Measurements from ENCODE around the gene PPP1R18.

Gene PPP1R18

DNA sequence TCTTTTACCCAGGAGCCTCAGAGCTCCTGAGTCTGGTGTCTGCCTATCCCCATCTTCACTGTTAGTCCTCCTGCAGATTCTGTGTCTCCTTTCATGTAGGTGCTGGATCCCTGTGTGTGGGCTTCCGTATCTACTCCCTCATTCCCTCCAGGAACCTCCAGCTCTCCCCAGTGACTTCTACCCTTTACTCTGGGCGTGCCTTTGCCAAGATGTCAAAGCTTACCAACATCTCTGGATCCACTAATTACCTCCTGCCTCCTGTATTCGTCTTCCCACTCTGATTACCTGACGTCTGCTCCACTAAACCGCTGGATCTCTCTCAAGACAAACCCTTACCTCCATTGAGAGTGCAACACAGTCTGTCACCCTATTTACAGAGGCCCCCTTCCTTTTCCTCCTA lies 41.7 kb downstream of the PPP1R18 start:
- DNase-seq (ENCODE audit: low read depth): no peak
- TF ChIP-seq POLR2A (IDR thresholded peaks at IDR 0.05; ENCODE audit: extremely low read depth, insufficient read length): no peak
- TF ChIP-seq, protein P1, sequence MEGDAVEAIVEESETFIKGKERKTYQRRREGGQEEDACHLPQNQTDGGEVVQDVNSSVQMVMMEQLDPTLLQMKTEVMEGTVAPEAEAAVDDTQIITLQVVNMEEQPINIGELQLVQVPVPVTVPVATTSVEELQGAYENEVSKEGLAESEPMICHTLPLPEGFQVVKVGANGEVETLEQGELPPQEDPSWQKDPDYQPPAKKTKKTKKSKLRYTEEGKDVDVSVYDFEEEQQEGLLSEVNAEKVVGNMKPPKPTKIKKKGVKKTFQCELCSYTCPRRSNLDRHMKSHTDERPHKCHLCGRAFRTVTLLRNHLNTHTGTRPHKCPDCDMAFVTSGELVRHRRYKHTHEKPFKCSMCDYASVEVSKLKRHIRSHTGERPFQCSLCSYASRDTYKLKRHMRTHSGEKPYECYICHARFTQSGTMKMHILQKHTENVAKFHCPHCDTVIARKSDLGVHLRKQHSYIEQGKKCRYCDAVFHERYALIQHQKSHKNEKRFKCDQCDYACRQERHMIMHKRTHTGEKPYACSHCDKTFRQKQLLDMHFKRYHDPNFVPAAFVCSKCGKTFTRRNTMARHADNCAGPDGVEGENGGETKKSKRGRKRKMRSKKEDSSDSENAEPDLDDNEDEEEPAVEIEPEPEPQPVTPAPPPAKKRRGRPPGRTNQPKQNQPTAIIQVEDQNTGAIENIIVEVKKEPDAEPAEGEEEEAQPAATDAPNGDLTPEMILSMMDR (IDR thresholded peaks at IDR 0.05; ENCODE audit: low read depth, low read length): no peak
- no peak for TF ChIP-seq MYC (IDR thresholded peaks at IDR 0.05; ENCODE audit: low read depth, low read length)
- TF ChIP-seq, protein P2, sequence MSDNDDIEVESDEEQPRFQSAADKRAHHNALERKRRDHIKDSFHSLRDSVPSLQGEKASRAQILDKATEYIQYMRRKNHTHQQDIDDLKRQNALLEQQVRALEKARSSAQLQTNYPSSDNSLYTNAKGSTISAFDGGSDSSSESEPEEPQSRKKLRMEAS (IDR thresholded peaks at IDR 0.05; ENCODE audit: low read depth, low read length): no peak

DNA sequence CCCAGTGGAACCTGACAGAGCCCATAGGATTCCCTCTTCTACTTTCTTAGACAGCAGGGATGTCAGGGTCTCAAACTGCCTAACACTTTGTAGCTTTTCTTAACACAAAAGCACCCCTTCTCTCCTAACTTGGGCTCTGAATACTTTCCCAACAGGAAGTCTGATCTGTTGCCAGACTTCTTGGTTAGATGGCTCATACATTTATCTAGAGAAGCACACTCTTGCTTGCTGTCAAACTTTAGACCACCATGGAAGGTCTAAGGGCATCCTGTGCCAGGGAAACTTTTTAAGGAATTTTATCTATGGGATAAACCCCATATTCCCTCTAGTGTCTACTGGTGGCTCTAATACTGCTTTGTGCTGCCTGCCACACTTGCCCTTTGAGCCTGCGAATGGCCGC lies 42.8 kb downstream of the PPP1R18 start:
- no peak overlapping the region for H3K4me3 ChIP-seq (ENCODE audit: low read depth, low read length)
- DNase-seq (ENCODE audit: low read depth): no peak
- TF ChIP-seq MYC (IDR thresholded peaks at IDR 0.05; ENCODE audit: low read depth, low read length) (no peak), POLR2A (IDR thresholded peaks at IDR 0.05; ENCODE audit: extremely low read depth, insufficient read length) (no peak)
- TF ChIP-seq, protein P1 (IDR thresholded peaks at IDR 0.05; ENCODE audit: low read depth, low read length): no peak
- TF ChIP-seq, protein P2 (IDR thresholded peaks at IDR 0.05; ENCODE audit: low read depth, low read length): no peak

More for the DNA sequence above, 41.7 kb downstream of the PPP1R18 start:
- H3K4me3 ChIP-seq (ENCODE audit: low read depth, low read length): no peak overlapping the region

DNA sequence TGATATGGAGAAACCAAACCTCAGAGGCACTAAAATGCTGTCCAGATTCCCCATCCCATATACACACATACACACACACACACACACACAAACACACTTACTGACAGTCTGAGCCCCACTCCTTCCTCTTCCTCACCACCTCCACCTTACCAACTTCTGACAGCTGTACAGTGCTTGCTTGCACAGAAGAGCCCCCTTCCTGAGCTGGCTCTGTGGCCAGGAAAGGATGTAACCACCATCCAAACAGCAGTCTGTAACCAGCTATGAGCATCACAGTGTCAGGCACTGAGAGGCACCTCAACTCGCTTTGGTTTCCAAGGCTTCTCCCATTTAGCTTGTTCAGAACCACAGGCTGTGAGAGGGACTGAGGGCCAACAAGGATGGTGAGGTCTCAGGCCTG lies 45.4 kb downstream of the PPP1R18 start:
- TF ChIP-seq MYC (IDR thresholded peaks at IDR 0.05; ENCODE audit: low read depth, low read length) (no peak), POLR2A (IDR thresholded peaks at IDR 0.05; ENCODE audit: extremely low read depth, insufficient read length) (no peak)
- TF ChIP-seq, protein P1 (IDR thresholded peaks at IDR 0.05; ENCODE audit: low read depth, low read length): no peak
- TF ChIP-seq, protein P2 (IDR thresholded peaks at IDR 0.05; ENCODE audit: low read depth, low read length): no peak
- no peak overlapping the region for H3K4me3 ChIP-seq (ENCODE audit: low read depth, low read length)
- no peak for DNase-seq (ENCODE audit: low read depth)

DNA sequence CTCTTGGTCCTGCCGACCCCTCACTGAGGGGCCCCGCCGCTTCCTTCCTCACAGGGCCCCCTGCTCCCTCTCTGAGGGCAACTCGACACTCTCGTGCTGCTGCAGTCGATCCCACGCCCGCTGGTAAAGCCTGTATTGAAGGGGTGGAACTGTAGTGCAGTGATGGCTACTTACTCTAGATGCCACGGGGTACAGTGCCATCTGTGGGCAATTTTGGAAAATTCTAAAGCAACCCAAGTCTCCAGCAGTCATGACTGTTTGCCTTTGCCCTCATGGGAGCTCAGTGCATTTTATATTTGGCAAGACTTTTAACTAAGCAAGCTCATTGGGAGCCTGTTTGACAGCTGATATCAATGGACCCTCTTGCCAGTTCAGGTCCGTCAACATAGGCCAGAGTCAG lies 46.0 kb downstream of the PPP1R18 start:
- DNase-seq (ENCODE audit: low read depth): no peak
- no peak overlapping the region for H3K4me3 ChIP-seq (ENCODE audit: low read depth, low read length)
- TF ChIP-seq, protein P1 (IDR thresholded peaks at IDR 0.05; ENCODE audit: low read depth, low read length): no peak
- TF ChIP-seq POLR2A (IDR thresholded peaks at IDR 0.05; ENCODE audit: extremely low read depth, insufficient read length) (no peak), MYC (IDR thresholded peaks at IDR 0.05; ENCODE audit: low read depth, low read length) (no peak)
- TF ChIP-seq, protein P2 (IDR thresholded peaks at IDR 0.05; ENCODE audit: low read depth, low read length): no peak

DNA sequence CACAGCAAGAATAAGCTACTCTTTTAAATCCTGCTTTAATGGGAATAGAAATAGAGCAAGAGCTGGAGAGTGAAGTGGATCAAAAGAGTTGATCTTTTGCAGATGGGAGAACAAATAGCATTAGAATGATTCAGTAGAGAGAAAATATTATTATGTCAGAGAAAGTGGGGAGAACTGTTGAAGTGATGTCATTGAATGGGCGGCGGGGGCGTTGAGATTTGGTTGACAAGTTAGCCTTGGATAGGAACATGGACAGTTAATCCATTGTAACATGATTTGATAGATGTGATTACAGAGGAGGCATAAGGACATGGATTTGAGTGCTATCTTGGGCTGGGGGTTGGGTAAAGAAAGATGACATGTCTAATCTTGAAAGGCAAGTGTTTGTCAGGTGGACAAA lies 50.6 kb downstream of the PPP1R18 start:
- no peak overlapping the region for H3K4me3 ChIP-seq (ENCODE audit: low read depth, low read length)
- TF ChIP-seq, protein P2 (IDR thresholded peaks at IDR 0.05; ENCODE audit: low read depth, low read length): no peak
- TF ChIP-seq MYC (IDR thresholded peaks at IDR 0.05; ENCODE audit: low read depth, low read length): no peak
- TF ChIP-seq, protein P1 (IDR thresholded peaks at IDR 0.05; ENCODE audit: low read depth, low read length): no peak
- TF ChIP-seq POLR2A (IDR thresholded peaks at IDR 0.05; ENCODE audit: extremely low read depth, insufficient read length): no peak
- DNase-seq (ENCODE audit: low read depth): no peak

Measured in NB4 (cell line).